ENCODE results near the gene PRDM1.

Gene PRDM1

DNA sequence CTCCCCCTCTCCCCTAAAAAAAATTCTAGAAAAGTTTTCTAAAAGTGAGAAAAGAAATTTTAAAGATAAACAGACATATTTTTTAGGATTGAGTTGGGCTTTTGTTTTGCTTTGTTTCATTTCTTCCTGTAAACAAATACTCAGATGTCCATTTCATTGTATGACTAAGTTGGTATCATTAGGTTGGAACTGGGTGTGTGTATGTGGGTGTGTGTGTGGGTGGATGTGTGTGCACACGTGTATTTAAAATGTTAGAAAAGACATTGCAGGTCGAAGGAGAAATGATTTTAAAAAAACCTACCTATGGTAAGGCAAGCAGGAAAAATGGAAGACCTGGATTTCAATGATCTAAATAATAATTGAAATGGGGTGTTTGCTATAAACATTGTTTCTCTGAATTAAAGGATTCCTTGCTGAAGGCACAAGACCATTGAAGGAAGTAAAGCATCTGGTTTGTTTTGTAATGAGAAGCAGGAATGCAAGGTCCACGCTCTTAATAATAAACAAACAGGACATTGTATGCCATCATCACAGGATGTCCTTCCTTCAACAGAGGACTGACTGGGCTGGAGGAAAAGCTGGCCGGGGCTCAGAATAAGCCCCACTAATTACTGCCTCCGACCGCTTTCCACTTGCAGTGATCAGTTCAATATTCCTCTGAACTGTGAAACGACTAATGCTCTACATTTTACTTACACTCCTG lies 996 bp upstream of the PRDM1 start:
- ATAC-seq (ENCODE audit: insufficient read depth, low read depth) (no peak), DNase-seq (no peak)
- Histone ChIP-seq H3K27ac (ENCODE audit: low read length) (peak overlapping the region; percentile 93), H4K20me1 (ENCODE audit: insufficient read depth, low read length) (no peaks in the 10 kb centered on the region), H3K27me3 (ENCODE audit: insufficient read depth, low read length, poor library complexity) (no peaks in the 10 kb centered on the region), H3K4me2 (ENCODE audit: insufficient read depth, low read length) (peak overlapping the region; percentile 86), H3K36me3 (ENCODE audit: insufficient read depth, low read length) (0 out of 2 replicates have a peak, but pooled peaks cover 4% of the 10 kb centered on the region), H2AFZ (ENCODE audit: low read depth, low read length) (peak overlapping the region; percentile 74), H3K79me2 (ENCODE audit: insufficient read depth, low read length) (no peaks in the 10 kb centered on the region), H3K4me3 (ENCODE audit: low read depth in 1 of 2, low read length in 2 of 2) (peak overlapping the region; percentile 31 to 65), H3K9ac (ENCODE audit: low read depth, low read length) (peak overlapping the region; percentile 64), H3K9me3 (ENCODE audit: insufficient read depth, low read length, severe bottlenecking) (no peaks in the 10 kb centered on the region), H3K4me1 (ENCODE audit: insufficient read depth, low read length) (peaks cover 83% of the 10 kb centered on the region)
- TF ChIP-seq, protein P1, sequence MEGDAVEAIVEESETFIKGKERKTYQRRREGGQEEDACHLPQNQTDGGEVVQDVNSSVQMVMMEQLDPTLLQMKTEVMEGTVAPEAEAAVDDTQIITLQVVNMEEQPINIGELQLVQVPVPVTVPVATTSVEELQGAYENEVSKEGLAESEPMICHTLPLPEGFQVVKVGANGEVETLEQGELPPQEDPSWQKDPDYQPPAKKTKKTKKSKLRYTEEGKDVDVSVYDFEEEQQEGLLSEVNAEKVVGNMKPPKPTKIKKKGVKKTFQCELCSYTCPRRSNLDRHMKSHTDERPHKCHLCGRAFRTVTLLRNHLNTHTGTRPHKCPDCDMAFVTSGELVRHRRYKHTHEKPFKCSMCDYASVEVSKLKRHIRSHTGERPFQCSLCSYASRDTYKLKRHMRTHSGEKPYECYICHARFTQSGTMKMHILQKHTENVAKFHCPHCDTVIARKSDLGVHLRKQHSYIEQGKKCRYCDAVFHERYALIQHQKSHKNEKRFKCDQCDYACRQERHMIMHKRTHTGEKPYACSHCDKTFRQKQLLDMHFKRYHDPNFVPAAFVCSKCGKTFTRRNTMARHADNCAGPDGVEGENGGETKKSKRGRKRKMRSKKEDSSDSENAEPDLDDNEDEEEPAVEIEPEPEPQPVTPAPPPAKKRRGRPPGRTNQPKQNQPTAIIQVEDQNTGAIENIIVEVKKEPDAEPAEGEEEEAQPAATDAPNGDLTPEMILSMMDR (IDR thresholded peaks at IDR 0.05; ENCODE audit: borderline replicate concordance, extremely low read depth, low read length, poor library complexity, severe bottlenecking) = no peak
- TF ChIP-seq EZH2 (IDR thresholded peaks at IDR 0.05; ENCODE audit: borderline replicate concordance, low read depth, low read length, severe bottlenecking) = no peak

DNA sequence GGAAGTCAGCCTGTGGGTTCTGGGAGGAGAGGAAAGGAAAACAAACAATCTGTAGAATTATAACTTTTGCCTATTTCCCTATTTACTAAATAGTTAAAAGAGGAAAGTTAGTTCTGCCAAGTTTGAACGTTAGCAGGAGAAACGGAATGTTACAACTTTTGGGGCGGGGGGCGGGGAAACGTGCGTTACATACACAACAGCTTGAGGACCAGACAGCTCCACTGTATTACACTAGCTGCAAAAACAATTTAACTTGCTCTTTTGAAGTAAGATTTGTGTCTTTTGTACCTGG lies 498 bp upstream of the PRDM1 start:
- Histone ChIP-seq H3K4me1 (ENCODE audit: insufficient read depth, low read length) (peaks cover 83% of the 10 kb centered on the region), H3K4me2 (ENCODE audit: insufficient read depth, low read length) (peak overlapping the region; percentile 86), H2AFZ (ENCODE audit: low read depth, low read length) (peak overlapping the region; percentile 74), H3K9ac (ENCODE audit: low read depth, low read length) (peak overlapping the region; percentile 64), H3K9me3 (ENCODE audit: insufficient read depth, low read length, severe bottlenecking) (no peaks in the 10 kb centered on the region), H3K36me3 (ENCODE audit: insufficient read depth, low read length) (0 out of 2 replicates have a peak, but pooled peaks cover 4% of the 10 kb centered on the region), H3K4me3 (ENCODE audit: low read depth in 1 of 2, low read length in 2 of 2) (peak overlapping the region; percentile 31 to 65), H3K27me3 (ENCODE audit: insufficient read depth, low read length, poor library complexity) (no peaks in the 10 kb centered on the region), H3K27ac (ENCODE audit: low read length) (peak overlapping the region; percentile 93), H3K79me2 (ENCODE audit: insufficient read depth, low read length) (no peaks in the 10 kb centered on the region), H4K20me1 (ENCODE audit: insufficient read depth, low read length) (no peaks in the 10 kb centered on the region)
- peak; percentile 13 for ATAC-seq (ENCODE audit: insufficient read depth, low read depth)
- no peak for TF ChIP-seq EZH2 (IDR thresholded peaks at IDR 0.05; ENCODE audit: borderline replicate concordance, low read depth, low read length, severe bottlenecking)
- TF ChIP-seq, protein P1 (IDR thresholded peaks at IDR 0.05; ENCODE audit: borderline replicate concordance, extremely low read depth, low read length, poor library complexity, severe bottlenecking) = no peak
- DNase-seq = no peak

DNA sequence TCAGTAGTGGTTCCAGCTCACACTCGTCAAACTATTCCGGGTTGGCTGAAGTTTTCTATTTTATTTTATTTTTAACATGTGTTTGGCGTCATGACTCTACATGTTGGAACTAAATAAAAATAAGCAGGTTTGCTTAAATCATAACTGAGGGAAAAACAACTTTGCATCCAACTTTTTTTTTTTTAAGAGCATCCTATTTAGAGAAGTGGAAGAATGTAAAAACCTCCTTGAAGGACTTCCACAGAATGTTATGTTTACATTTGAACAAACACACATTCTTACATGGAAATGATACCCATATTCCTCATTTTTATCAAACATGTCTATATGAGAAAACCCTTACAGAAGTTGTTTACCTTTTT lies 659 bp downstream of the PRDM1 start:
- Histone ChIP-seq H3K4me1 (ENCODE audit: insufficient read depth, low read length) (peaks cover 80% of the 10 kb centered on the region), H2AFZ (ENCODE audit: low read depth, low read length) (no peak overlapping the region), H3K4me2 (ENCODE audit: insufficient read depth, low read length) (peak overlapping the region; percentile 86), H3K27me3 (ENCODE audit: insufficient read depth, low read length, poor library complexity) (no peaks in the 10 kb centered on the region), H3K9me3 (ENCODE audit: insufficient read depth, low read length, severe bottlenecking) (no peaks in the 10 kb centered on the region), H4K20me1 (ENCODE audit: insufficient read depth, low read length) (no peaks in the 10 kb centered on the region), H3K79me2 (ENCODE audit: insufficient read depth, low read length) (no peaks in the 10 kb centered on the region), H3K27ac (ENCODE audit: low read length) (peak overlapping the region; percentile 30; the same call in 1 of the 2 replicates), H3K9ac (ENCODE audit: low read depth, low read length) (peak overlapping the region; percentile 64), H3K4me3 (ENCODE audit: low read depth in 1 of 2, low read length in 2 of 2) (peak overlapping the region; percentile 31 to 65; a peak in 3 of 4 replicates), H3K36me3 (ENCODE audit: insufficient read depth, low read length) (0 out of 2 replicates have a peak, but pooled peaks cover 4% of the 10 kb centered on the region)
- TF ChIP-seq EZH2 (IDR thresholded peaks at IDR 0.05; ENCODE audit: borderline replicate concordance, low read depth, low read length, severe bottlenecking) = no peak
- TF ChIP-seq, protein P1 (IDR thresholded peaks at IDR 0.05; ENCODE audit: borderline replicate concordance, extremely low read depth, low read length, poor library complexity, severe bottlenecking) = no peak
- DNase-seq (no peak), ATAC-seq (ENCODE audit: insufficient read depth, low read depth) (no peak)

Data from DND-41 (cell line).